K562 (cell line): ENCODE data around the gene MEST. TPM values are rescaled to one million over a fixed set of nuclear protein-coding genes. Genes with fewer than 3 reads are reported as not detected.

Experiments
- ATAC-seq: fragments of 200-7000 bp; cut with Tn5 transposase; 3 replicates; pipeline ENCODE4 v1.9.1; 2020; ENCODE audit warnings: moderate library complexity
- BruUV-seq: library from RNA; stranded (reverse); fragments of 400-500 nt; replicated peaks from 2 replicates; lab custom pipeline; 2021; lab: Mats Ljungman, UMichigan
- CTCF ChIA-PET: fragments of 300-600 bp; formaldehyde crosslinking; extraction: SDS; loops from one replicate; lab custom pipeline; 2021; ENCODE audit warnings: low intra/inter-chr PET ratio; lab: Yijun Ruan, JAX
- POLR2A ChIA-PET: fragments of 300-600, 350-650 bp; sonication (Branson Sonifier 250); formaldehyde crosslinking; extraction: SDS; loops from one replicate; lab custom pipeline; 2021; ENCODE audit warnings: antibody characterized with exemption, inconsistent platforms; lab: Yijun Ruan, JAX
- DNase-seq, 4 experiments: peaks; one replicate each; pipeline versions ENCODE4 v3.0.0 to v3.0.0-alpha.2; 2011 to 2018; ENCODE audit warnings: low spot score in 3 of 4, mixed read lengths in 3 of 4; ENCODE audit errors: extremely low read depth in 1 of 4
- FAIRE-seq: peaks from 2 replicates; lab custom pipeline; 2011; peaks lifted over from hg19 to GRCh38; lab: Jason Lieb, UNC
- H2AFZ ChIP-seq: 2 replicates; pipeline ENCODE4 v1.6.0; 2011; ENCODE audit warnings: low read depth, low read length, control low read depth, inconsistent platforms
- H3K27ac ChIP-seq: fragments of 200-600 bp; 3 replicates; pipeline ENCODE4 v1.8.0; 2011; ENCODE audit warnings: low read depth, mild to moderate bottlenecking, control low read depth, inconsistent platforms, low read length, moderate library complexity, mixed read lengths; ENCODE audit errors: extremely low read depth
- H3K27me3 ChIP-seq, 2 experiments: fragments of 300-600 bp in 1 of 2; 2 replicates in 1 of 2; 3 replicates in 1 of 2; pipeline versions ENCODE4 v1.6.0 to v1.8.0; 2011; ENCODE audit warnings: inconsistent platforms in 2 of 2, low read length in 2 of 2, mild to moderate bottlenecking in 1 of 2, mixed read lengths in 1 of 2, moderate library complexity in 1 of 2; ENCODE audit not compliant: control insufficient read depth in 2 of 2, insufficient read depth in 2 of 2
- H3K36me3 ChIP-seq: fragments of 300-600 bp; 3 replicates; pipeline ENCODE4 v1.8.0; 2011; ENCODE audit warnings: mild to moderate bottlenecking, low read length, inconsistent platforms; ENCODE audit not compliant: control insufficient read depth, insufficient read depth
- H3K4me1 ChIP-seq, 2 experiments: fragments of 200-600 bp in 1 of 2; replicated peaks in 1 of 2; 2 replicates in 1 of 2; 3 replicates in 1 of 2; pipeline versions ENCODE4 v1.5.1 to v1.8.0; 2011; ENCODE audit warnings: inconsistent platforms in 2 of 2, low read length in 2 of 2, mild to moderate bottlenecking in 1 of 2, mixed read lengths in 1 of 2, moderate library complexity in 1 of 2; ENCODE audit not compliant: control insufficient read depth in 2 of 2, insufficient read depth in 2 of 2
- H3K4me2 ChIP-seq: 2 replicates; pipeline ENCODE4 v1.6.1; 2011; ENCODE audit warnings: low read length, control low read depth, inconsistent platforms, mixed read lengths; ENCODE audit not compliant: insufficient read depth
- H3K4me3 ChIP-seq: fragments of 200-600 bp; sonication (generic), shearing (Covaris generic); 2 replicates; pipeline ENCODE4 v1.5.1; 2016; ENCODE audit warnings: control low read depth, inconsistent platforms
- H3K79me2 ChIP-seq: fragments of 200-600 bp; 3 replicates; pipeline ENCODE4 v1.8.0; 2011; ENCODE audit warnings: low read length, inconsistent platforms; ENCODE audit not compliant: control insufficient read depth, insufficient read depth
- H3K9ac ChIP-seq, 2 experiments: 2 replicates each; pipeline versions ENCODE4 v1.6.0 to v1.6.1; 2011; ENCODE audit warnings: low read depth in 2 of 2, low read length in 2 of 2, control low read depth in 1 of 2, inconsistent platforms in 1 of 2, mild to moderate bottlenecking in 1 of 2, mixed read lengths in 1 of 2; ENCODE audit not compliant: insufficient read depth in 1 of 2
- H3K9me1 ChIP-seq: one replicate; pipeline ENCODE4 v1.6.0; 2011; ENCODE audit warnings: inconsistent platforms, mild to moderate bottlenecking, low read length, moderate library complexity; ENCODE audit not compliant: control insufficient read depth, insufficient read depth
- H3K9me3 ChIP-seq: replicated peaks from 2 replicates; pipeline ENCODE4 v1.5.1; 2011; ENCODE audit warnings: low read depth, low read length, inconsistent platforms; ENCODE audit not compliant: control insufficient read depth, insufficient read depth
- H4K20me1 ChIP-seq: replicated peaks from 2 replicates; pipeline ENCODE4 v1.6.1; 2011; ENCODE audit warnings: low read length, inconsistent platforms, mixed read lengths; ENCODE audit not compliant: control insufficient read depth, insufficient read depth
- ARNT ChIP-seq, 2 experiments: fragments of 450-650 bp; IDR thresholded peaks; 2 replicates each; pipeline ENCODE4 v1.6.1; 2016; ENCODE audit warnings: mild to moderate bottlenecking in 1 of 2
- KLF13 ChIP-seq: fragments of 450-650 bp; IDR thresholded peaks from 2 replicates; pipeline ENCODE4 v1.6.1; 2016; ENCODE audit warnings: missing genetic modification characterization, low read depth, mild to moderate bottlenecking, missing compliant biosample characterization, moderate library complexity, borderline replicate concordance
- NEUROD1 ChIP-seq: fragments of 150-350 bp; IDR thresholded peaks from 2 replicates; pipeline ENCODE4 v1.6.1; 2014; ENCODE audit warnings: borderline replicate concordance, low read length, low read depth; ENCODE audit not compliant: partially characterized antibody
- NFIX ChIP-seq: fragments of 250-450 bp; sonication (Bioruptor Pico); IDR thresholded peaks from 2 replicates; pipeline ENCODE4 v1.4.0; 2020; ENCODE audit warnings: low read depth, mild to moderate bottlenecking, moderate library complexity
- NFYB ChIP-seq: IDR thresholded peaks from 2 replicates; pipeline ENCODE4 v1.6.1; 2011; ENCODE audit warnings: mild to moderate bottlenecking, moderate library complexity; ENCODE audit not compliant: insufficient read length; ENCODE audit errors: extremely low read depth
- RBFOX2 ChIP-seq: fragments of 200-400 bp; formaldehyde crosslinking; IDR thresholded peaks from 2 replicates; pipeline ENCODE4 v1.6.1; 2017; ENCODE audit warnings: low read depth, mild to moderate bottlenecking, low read length, moderate library complexity
- RBM14 ChIP-seq: fragments of 200-400 bp; formaldehyde crosslinking; IDR thresholded peaks from 2 replicates; pipeline ENCODE4 v1.6.1; 2018; ENCODE audit warnings: low read depth, mild to moderate bottlenecking, low read length, moderate library complexity, borderline replicate concordance; ENCODE audit not compliant: insufficient read depth
- TEAD1 ChIP-seq, 2 experiments: fragments of 450-650 bp in 1 of 2; sonication (generic) in 1 of 2; formaldehyde crosslinking; IDR thresholded peaks; 2 replicates each; pipeline versions ENCODE4 v1.4.0 to v1.8.0; 2020 to 2022; ENCODE audit warnings: mild to moderate bottlenecking in 2 of 2, missing genetic modification reagents in 1 of 2
- WGBS: fragments of 100-300 bp; shearing (Covaris generic); methylation state at CpG from one replicate; pipeline ENCODE4 v1.1.6; 2016; ENCODE audit warnings: low coverage, mixed read lengths; ENCODE audit not compliant: insufficient coverage; ENCODE audit errors: missing lambda C conversion rate; 5-methylcytosine and 5-hydroxymethylcytosine counted together
- in situ Hi-C: fragments of 300-500 bp; cut with MboI; formaldehyde crosslinking; loops from 4 replicates; pipeline ENCODE4 v1.15.0; 2018; ENCODE audit warnings: inconsistent platforms, mixed read lengths
- intact Hi-C: fragments of 100-400 bp; cut with micrococcal nuclease; formaldehyde crosslinking; loops from 2 replicates; pipeline ENCODE4 v1.14.2; 2022
- polyA plus RNA-seq, 8 experiments: library from polyadenylated mRNA; depleted of rRNA in 4 of 8; stranded (reverse) in 5 of 8; unstranded in 3 of 8; fragments of >200 nt; fragmentation: Nextera tagmentation in 2 of 8; fragmentation: Illumina TruSeq in 1 of 8; extraction: Ambion mirVana in 2 of 8; extraction: Trizol in 1 of 8; gene quantifications; 2 replicates each; pipeline versions ENCODE4 v1.2.1 to v1.2.3, GENCODE V29; 2011 to 2014; ENCODE audit warnings: inconsistent platforms in 1 of 8, missing spikeins in 1 of 8
- total RNA-seq, 7 experiments: library from RNA; depleted of rRNA in 6 of 7; stranded (reverse); fragments of >200 nt in 6 of 7; fragmentation: Illumina TruSeq in 2 of 7; extraction: Trizol in 2 of 7; gene quantifications; 2 replicates each; pipeline versions ENCODE4 v1.2.1 to v1.2.3, GENCODE V29; 2011 to 2021; ENCODE audit warnings: low replicate concordance in 1 of 7
- TF ChIP-seq, protein P1 (sequence below): conservative IDR thresholded peaks from 2 replicates; pipeline ENCODE4 v1.6.1; 2011; ENCODE audit warnings: low read depth, mild to moderate bottlenecking, low read length; ENCODE audit not compliant: control insufficient read depth
- TF ChIP-seq, protein P2 (sequence below): fragments of 250-450 bp; sonication (Bioruptor Pico); IDR thresholded peaks from 2 replicates; pipeline ENCODE4 v1.8.0; 2022; ENCODE audit warnings: moderate library complexity, mild to moderate bottlenecking, inconsistent platforms
- TF ChIP-seq, protein P3 (sequence below): fragments of 250-450 bp; sonication (Bioruptor Pico); IDR thresholded peaks from 2 replicates; pipeline ENCODE4 v1.4.0; 2020; ENCODE audit warnings: mild to moderate bottlenecking
- TF ChIP-seq, protein P4 (sequence below): fragments of 250-450 bp; sonication (Bioruptor Pico); IDR thresholded peaks from 2 replicates; pipeline ENCODE4 v1.4.0; 2020; ENCODE audit warnings: mild to moderate bottlenecking, moderate library complexity, borderline replicate concordance

The MEST gene
- total and polyA plus RNA-seq, 9 of the 15 experiments (the other 6 are each of a cell fraction or from before 2014, with no cell fraction given) = 0.04 to 0.74 (median 0.36) TPM; not detected in 1

DNA sequence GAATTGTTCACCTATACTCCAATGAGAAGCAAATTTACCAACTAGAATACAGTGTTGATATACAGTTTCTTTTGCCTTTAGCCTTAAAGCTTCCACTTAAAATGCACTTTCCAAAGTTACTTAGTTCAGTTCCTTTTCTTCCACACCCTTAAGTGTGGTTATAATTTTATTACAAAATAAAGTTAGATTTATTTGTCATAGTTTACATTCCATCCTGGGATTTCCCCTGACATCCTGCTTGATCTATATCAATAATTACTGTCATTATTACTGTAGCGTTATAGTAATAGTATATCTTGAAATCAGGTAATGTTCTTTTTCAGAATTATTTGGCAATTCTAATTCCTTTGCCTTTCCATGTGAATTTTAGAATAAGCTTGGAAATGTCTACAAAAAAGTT, 23.3 kb upstream of the MEST start:
- no peaks in the 10 kb centered on the region for H3K9me3 ChIP-seq
- no peak overlapping the region for H3K27ac ChIP-seq
- H3K27me3 ChIP-seq = no peaks in the 10 kb centered on the region
- no peaks in the 10 kb centered on the region for H4K20me1 ChIP-seq
- H3K79me2 ChIP-seq = no peaks in the 10 kb centered on the region
- 0% methylated on average over 1 of the region's 1 CpG for WGBS
- ATAC-seq (no peak), FAIRE-seq (no peak), DNase-seq (no peak)
- in situ Hi-C loops = no loop called here
- H3K36me3 ChIP-seq = no peaks in the 10 kb centered on the region; the same call in 2 of the 3 replicates
- ChIA-PET POLR2A (interaction anchor here (0.6 kb wide), 1 partner anchor 13 kb away, joined by 3 read pairs; no protein-coding TSS in a partner anchor), CTCF (no interaction called here)
- no peak overlapping the region for H2AFZ ChIP-seq
- H3K9ac ChIP-seq = no peak overlapping the region
- intact Hi-C loops = no loop called here
- H3K4me2 ChIP-seq = no peak overlapping the region
- no peaks in the 10 kb centered on the region for H3K9me1 ChIP-seq
- no TSS peak for BruUV-seq
- no peak overlapping the region for H3K4me3 ChIP-seq
- 0 out of 5 replicates have a peak, but pooled peaks cover 0 to 4% of the 10 kb centered on the region in 2 experiments for H3K4me1 ChIP-seq
- TF ChIP-seq, protein P1, sequence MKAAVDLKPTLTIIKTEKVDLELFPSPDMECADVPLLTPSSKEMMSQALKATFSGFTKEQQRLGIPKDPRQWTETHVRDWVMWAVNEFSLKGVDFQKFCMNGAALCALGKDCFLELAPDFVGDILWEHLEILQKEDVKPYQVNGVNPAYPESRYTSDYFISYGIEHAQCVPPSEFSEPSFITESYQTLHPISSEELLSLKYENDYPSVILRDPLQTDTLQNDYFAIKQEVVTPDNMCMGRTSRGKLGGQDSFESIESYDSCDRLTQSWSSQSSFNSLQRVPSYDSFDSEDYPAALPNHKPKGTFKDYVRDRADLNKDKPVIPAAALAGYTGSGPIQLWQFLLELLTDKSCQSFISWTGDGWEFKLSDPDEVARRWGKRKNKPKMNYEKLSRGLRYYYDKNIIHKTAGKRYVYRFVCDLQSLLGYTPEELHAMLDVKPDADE = no peak
- TF ChIP-seq RBM14 (no peak), NFIX (CRISPR knock-in tag) (no peak), RBFOX2 (no peak), NFYB (no peak), KLF13 (tag) (no peak), NEUROD1 (no peak), ARNT (IDR thresholded peaks at IDR 0.05) (no peak), TEAD1 (CRISPR knock-in tag; IDR thresholded peaks at IDR 0.05) (no peak)
- TF ChIP-seq, protein P2, sequence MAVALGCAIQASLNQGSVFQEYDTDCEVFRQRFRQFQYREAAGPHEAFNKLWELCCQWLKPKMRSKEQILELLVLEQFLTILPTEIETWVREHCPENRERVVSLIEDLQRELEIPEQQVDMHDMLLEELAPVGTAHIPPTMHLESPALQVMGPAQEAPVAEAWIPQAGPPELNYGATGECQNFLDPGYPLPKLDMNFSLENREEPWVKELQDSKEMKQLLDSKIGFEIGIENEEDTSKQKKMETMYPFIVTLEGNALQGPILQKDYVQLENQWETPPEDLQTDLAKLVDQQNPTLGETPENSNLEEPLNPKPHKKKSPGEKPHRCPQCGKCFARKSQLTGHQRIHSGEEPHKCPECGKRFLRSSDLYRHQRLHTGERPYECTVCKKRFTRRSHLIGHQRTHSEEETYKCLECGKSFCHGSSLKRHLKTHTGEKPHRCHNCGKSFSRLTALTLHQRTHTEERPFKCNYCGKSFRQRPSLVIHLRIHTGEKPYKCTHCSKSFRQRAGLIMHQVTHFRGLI = no peak
- TF ChIP-seq, protein P3, sequence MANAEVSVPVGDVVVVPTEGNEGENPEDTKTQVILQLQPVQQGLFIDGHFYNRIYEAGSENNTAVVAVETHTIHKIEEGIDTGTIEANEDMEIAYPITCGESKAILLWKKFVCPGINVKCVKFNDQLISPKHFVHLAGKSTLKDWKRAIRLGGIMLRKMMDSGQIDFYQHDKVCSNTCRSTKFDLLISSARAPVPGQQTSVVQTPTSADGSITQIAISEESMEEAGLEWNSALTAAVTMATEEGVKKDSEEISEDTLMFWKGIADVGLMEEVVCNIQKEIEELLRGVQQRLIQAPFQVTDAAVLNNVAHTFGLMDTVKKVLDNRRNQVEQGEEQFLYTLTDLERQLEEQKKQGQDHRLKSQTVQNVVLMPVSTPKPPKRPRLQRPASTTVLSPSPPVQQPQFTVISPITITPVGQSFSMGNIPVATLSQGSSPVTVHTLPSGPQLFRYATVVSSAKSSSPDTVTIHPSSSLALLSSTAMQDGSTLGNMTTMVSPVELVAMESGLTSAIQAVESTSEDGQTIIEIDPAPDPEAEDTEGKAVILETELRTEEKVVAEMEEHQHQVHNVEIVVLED (CRISPR knock-in tag) = no peak
- TF ChIP-seq, protein P4, sequence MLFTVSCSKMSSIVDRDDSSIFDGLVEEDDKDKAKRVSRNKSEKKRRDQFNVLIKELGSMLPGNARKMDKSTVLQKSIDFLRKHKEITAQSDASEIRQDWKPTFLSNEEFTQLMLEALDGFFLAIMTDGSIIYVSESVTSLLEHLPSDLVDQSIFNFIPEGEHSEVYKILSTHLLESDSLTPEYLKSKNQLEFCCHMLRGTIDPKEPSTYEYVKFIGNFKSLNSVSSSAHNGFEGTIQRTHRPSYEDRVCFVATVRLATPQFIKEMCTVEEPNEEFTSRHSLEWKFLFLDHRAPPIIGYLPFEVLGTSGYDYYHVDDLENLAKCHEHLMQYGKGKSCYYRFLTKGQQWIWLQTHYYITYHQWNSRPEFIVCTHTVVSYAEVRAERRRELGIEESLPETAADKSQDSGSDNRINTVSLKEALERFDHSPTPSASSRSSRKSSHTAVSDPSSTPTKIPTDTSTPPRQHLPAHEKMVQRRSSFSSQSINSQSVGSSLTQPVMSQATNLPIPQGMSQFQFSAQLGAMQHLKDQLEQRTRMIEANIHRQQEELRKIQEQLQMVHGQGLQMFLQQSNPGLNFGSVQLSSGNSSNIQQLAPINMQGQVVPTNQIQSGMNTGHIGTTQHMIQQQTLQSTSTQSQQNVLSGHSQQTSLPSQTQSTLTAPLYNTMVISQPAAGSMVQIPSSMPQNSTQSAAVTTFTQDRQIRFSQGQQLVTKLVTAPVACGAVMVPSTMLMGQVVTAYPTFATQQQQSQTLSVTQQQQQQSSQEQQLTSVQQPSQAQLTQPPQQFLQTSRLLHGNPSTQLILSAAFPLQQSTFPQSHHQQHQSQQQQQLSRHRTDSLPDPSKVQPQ (CRISPR knock-in tag) = no peak
